ENCODE results near the gene GNB1L.

GNB1L gene, protein sequence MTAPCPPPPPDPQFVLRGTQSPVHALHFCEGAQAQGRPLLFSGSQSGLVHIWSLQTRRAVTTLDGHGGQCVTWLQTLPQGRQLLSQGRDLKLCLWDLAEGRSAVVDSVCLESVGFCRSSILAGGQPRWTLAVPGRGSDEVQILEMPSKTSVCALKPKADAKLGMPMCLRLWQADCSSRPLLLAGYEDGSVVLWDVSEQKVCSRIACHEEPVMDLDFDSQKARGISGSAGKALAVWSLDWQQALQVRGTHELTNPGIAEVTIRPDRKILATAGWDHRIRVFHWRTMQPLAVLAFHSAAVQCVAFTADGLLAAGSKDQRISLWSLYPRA

GRCh38 chr22:19854778-19855503 is at the start of gene GNB1L, which contains the start of gene RTL10:
GNB1L (minus strand) TSS chr22:19854874; CDS start chr22:19821355, 33,519 bp downstream.
RTL10 (minus strand) TSS chr22:19854874; CDS start chr22:19852261, 2,613 bp downstream.
- peaks cover 19% of the 10 kb centered on the region for H3K36me3 Mint-ChIP-seq
- peaks cover 47% of the 10 kb centered on the region for H3K4me1 Mint-ChIP-seq
- DNase-seq (ENCODE audit: low spot score in 2 of 2), result peak; percentile 94 to 97
- H3K27ac Mint-ChIP-seq, result peak within 1 kb of the TSS; percentile 96
- H3K9me3 Mint-ChIP-seq, result no peaks in the 10 kb centered on the region
- peak within 1 kb of the TSS; percentile 98 for H3K4me3 Mint-ChIP-seq
- ATAC-seq, result peak; percentile 93

DNA sequence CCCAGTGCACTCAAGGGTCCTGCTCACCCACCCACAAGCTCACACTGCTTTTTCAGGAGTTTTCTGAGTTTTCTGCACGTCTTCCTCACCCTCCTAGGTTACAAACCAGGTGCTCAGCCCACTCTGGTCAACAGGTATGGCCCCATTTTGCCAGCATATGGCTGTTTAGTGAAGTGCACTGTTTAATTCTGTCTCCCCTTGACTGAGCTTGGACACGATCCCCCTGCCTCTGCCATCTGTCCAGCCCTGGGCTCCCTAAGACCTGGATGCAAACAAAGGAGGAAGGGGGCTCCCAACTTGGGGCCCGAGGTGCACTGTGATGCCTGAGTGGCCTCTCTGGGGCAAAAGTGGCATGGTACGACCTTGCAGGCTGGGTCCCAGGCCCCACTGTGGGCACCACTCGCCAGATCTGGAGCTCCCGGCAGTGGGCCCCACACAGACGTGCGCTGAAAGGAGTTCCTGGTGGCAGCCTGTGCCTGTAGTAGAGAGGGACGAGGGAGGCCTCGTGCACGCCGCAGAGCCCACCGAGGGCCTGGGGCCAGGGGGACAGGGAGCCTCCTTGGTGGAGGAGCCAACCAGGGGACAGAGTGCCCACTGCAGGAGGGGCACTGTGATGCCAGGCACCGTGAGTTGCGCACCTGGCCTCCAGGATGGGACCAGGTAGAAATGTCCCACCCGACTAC is 49.6 kb upstream of the GNB1L start:
- peaks cover 1% of the 10 kb centered on the region for H3K4me1 Mint-ChIP-seq
- no peaks in the 10 kb centered on the region for H3K36me3 Mint-ChIP-seq
- ATAC-seq (no peak), DNase-seq (ENCODE audit: low spot score in 2 of 2) (no peak)
- H3K27ac Mint-ChIP-seq, result no peak overlapping the region
- H3K9me3 Mint-ChIP-seq, result no peaks in the 10 kb centered on the region
- no peak overlapping the region for H3K4me3 Mint-ChIP-seq

- Mint-ChIP-seq H3K4me3 (no peak overlapping the region), H3K4me1 (no peaks in the 10 kb centered on the region), H3K9me3 (no peaks in the 10 kb centered on the region), H3K27ac (no peak overlapping the region), H3K36me3 (no peaks in the 10 kb centered on the region)
- no peak for DNase-seq (ENCODE audit: low spot score in 2 of 2)
- no peak for ATAC-seq
Observed at GRCh38 chr22:19903513-19903912, 48.8 kb upstream of the GNB1L start.

- no peak for DNase-seq (ENCODE audit: low spot score in 2 of 2)
- H3K9me3 Mint-ChIP-seq, result no peaks in the 10 kb centered on the region
- no peak for ATAC-seq
- H3K4me3 Mint-ChIP-seq, result no peak overlapping the region
- no peaks in the 10 kb centered on the region for H3K4me1 Mint-ChIP-seq
- H3K36me3 Mint-ChIP-seq, result no peaks in the 10 kb centered on the region
- H3K27ac Mint-ChIP-seq, result no peak overlapping the region
Observed at GRCh38 chr22:19903031-19903430, 48.4 kb upstream of the GNB1L start.

DNA sequence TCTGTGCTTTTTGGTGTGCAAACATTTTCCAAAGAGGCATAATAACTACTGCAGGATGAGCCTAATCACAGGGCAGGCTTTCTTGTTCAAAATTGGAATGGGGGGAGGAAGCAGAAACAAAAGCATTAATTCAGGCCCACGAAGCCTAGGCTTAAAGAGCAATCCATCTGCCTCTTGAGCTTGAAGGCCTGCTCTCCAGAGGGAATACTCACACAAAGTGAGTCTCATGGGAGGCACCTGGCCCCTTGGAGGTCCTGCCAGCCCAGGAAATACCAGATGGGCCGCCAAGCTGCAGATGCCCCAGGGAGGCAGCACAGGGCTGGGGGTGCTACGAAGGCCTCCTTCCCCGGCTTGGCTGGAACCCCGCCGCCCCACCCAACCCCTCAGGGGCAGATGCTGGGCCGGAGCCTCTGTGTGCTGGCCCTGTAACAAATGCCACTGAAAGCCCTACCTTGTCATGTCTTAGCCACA is 47.6 kb upstream of the GNB1L start:
- ATAC-seq, result no peak
- no peak for DNase-seq (ENCODE audit: low spot score in 2 of 2)
- Mint-ChIP-seq H3K4me3 (no peak overlapping the region), H3K27ac (no peak overlapping the region), H3K4me1 (no peaks in the 10 kb centered on the region), H3K9me3 (no peaks in the 10 kb centered on the region), H3K36me3 (no peaks in the 10 kb centered on the region)

DNA sequence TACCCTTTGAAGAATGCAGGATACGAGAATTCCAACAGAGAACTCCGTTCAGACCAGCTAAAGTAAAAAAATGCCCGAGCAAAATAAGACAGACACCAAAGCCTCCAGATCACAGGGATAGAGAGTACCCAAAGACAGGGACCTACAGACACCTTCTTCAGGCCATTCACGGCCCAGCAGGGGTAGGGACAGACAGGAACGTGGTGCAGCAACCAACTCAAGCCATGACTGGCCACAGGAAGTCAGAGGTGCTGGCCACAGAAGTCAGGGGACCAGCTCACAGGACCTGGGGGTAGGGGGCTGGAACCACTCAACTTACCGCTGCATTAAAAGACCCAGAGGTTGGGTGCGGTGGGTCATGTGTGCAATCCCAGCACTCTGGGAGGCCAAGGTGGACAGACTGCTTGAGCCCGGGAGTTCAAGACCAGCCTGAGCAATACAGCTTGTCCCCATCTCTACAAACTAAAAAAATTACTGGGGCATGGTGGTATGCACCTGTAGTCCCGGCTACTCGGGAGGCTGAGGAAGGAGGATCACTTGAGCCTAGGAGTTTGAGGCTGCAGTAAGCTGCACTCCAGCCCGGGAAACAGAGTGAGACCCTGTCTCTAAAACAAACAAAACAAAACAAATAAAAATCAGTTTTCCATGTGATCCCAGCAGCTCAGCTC is 47.0 kb upstream of the GNB1L start:
- ATAC-seq (no peak), DNase-seq (ENCODE audit: low spot score in 2 of 2) (no peak)
- Mint-ChIP-seq H3K4me1 (no peaks in the 10 kb centered on the region), H3K4me3 (no peak overlapping the region), H3K36me3 (no peaks in the 10 kb centered on the region), H3K9me3 (no peaks in the 10 kb centered on the region), H3K27ac (no peak overlapping the region)

DNA sequence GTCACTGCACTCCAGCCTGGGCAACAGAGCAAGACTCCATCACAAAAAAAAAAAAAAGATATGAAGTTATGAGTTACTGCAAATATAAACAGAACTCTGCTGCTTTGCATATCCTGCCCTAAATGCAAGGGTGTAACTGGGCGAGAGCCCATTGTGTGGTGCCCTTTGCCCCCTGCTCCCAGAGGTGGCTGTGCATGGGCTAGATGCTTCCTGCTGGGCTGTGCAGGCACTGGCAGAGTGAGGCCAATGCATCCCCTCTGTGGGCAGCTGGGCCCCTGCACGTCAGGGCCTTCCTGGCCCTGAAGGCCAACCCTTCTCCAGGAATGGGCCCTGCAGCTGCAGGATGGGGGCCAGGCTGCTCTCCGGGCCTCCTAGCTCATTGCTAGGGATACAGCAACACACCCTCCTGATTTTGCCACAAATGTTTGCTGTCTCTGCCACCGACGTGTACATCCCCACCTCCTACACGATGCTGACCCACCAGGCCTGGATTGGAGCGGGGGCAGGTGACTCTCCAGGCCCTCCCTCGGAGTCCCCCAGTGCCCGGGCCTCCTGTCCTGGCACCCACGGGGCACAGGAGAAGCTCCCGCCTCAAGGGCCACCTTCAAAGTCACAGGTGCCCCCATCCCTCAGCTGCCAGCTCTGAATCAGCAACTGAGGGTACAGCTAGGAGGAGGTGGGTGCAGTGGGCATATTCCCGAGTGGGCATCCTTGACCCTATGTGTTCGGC is 46.2 kb upstream of the GNB1L start:
- no peaks in the 10 kb centered on the region for H3K4me1 Mint-ChIP-seq
- ATAC-seq (no peak), DNase-seq (ENCODE audit: low spot score in 2 of 2) (no peak)
- H3K4me3 Mint-ChIP-seq, result no peak overlapping the region
- no peak overlapping the region for H3K27ac Mint-ChIP-seq
- no peaks in the 10 kb centered on the region for H3K9me3 Mint-ChIP-seq
- no peaks in the 10 kb centered on the region for H3K36me3 Mint-ChIP-seq

DNA sequence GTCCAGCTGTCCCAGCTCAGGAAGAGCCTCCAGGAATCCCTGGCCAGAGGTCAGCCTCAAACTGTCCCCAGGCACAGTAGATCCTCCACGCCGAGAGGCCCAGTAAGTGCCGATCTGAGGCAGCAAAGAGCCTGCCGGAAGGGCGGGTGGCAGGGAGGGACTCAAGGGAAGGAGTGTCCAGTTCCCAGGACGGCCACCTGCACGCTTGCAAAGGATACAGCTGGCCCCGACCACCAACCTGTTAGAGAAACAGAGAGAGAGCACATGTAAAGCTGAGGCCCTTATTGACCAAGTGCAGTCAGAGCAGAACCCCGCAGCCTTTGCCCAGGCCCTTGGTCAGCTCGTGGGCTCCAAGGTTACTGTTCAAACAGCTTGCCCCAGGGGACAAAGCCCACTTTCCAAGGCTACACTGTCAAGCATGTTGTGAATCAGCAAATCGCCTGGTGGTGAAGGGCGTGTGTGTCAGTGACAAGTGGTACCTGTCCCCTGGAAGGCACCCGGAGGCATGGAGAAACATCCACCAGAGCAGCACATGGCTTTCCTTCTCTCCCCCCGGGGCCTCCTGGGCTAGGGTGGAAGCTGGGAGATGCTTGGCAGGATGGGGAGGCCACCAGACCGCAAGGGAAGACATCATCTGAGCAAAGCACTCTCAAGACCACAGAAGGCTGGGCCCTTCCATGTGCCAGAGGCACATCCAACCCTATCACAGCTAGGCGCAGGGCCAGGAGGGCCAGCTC is 44.3 kb upstream of the GNB1L start:
- Mint-ChIP-seq H3K4me3 (no peak overlapping the region), H3K27ac (no peak overlapping the region), H3K4me1 (no peaks in the 10 kb centered on the region), H3K9me3 (no peaks in the 10 kb centered on the region), H3K36me3 (no peaks in the 10 kb centered on the region)
- ATAC-seq (no peak), DNase-seq (ENCODE audit: low spot score in 2 of 2) (no peak)

- Mint-ChIP-seq H3K4me3 (no peak overlapping the region), H3K27ac (no peak overlapping the region), H3K4me1 (peaks cover under 1% of the 10 kb centered on the region), H3K36me3 (no peaks in the 10 kb centered on the region), H3K9me3 (no peaks in the 10 kb centered on the region)
- no peak for ATAC-seq
- DNase-seq (ENCODE audit: low spot score in 2 of 2), result no peak
Observed at GRCh38 chr22:19898145-19898544, 43.5 kb upstream of the GNB1L start.

DNA sequence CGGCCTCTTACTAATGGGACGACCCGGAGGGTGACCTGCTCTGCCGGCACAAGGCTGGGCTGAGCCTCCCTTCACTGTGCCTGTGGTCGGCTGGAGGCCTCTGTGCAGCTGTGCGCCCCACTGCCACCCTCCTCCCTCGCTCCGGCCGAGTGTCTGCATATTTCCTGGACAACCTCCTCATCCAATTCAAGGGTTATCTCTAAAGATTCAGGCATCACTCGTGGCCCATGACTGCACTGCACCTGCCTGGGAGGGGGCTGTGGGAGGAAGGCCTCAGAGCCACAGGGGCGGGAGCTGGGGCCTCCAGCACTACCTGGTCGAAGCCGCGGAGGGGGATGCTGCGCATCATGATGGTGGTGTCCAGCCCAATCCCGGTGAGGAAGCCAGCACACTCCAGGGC is 43.1 kb upstream of the GNB1L start:
- no peaks in the 10 kb centered on the region for H3K9me3 Mint-ChIP-seq
- no peak for DNase-seq (ENCODE audit: low spot score in 2 of 2)
- ATAC-seq, result no peak
- no peaks in the 10 kb centered on the region for H3K36me3 Mint-ChIP-seq
- peaks cover 5% of the 10 kb centered on the region for H3K4me1 Mint-ChIP-seq
- H3K27ac Mint-ChIP-seq, result peak overlapping the region; percentile 54
- no peak overlapping the region for H3K4me3 Mint-ChIP-seq

- DNase-seq (ENCODE audit: low spot score in 2 of 2) (no peak), ATAC-seq (no peak)
- Mint-ChIP-seq H3K36me3 (no peaks in the 10 kb centered on the region), H3K4me3 (no peak overlapping the region), H3K9me3 (no peaks in the 10 kb centered on the region), H3K4me1 (peaks cover 14% of the 10 kb centered on the region), H3K27ac (peak overlapping the region; percentile 54)
Observed at GRCh38 chr22:19896665-19897355, 42.1 kb upstream of the GNB1L start.

GRCh38 chr22:19895160-19895849 is 40.6 kb upstream of the GNB1L start:
- Mint-ChIP-seq H3K27ac (no peak overlapping the region), H3K4me1 (peaks cover 25% of the 10 kb centered on the region), H3K9me3 (no peaks in the 10 kb centered on the region), H3K36me3 (no peaks in the 10 kb centered on the region), H3K4me3 (no peak overlapping the region)
- DNase-seq (ENCODE audit: low spot score in 2 of 2) (no peak), ATAC-seq (no peak)

- Mint-ChIP-seq H3K9me3 (no peaks in the 10 kb centered on the region), H3K4me1 (peaks cover 25% of the 10 kb centered on the region), H3K4me3 (no peak overlapping the region), H3K36me3 (no peaks in the 10 kb centered on the region), H3K27ac (no peak overlapping the region)
- ATAC-seq (no peak), DNase-seq (ENCODE audit: low spot score in 2 of 2) (no peak)
Observed at GRCh38 chr22:19893363-19893762, 38.7 kb upstream of the GNB1L start.
